ENCODE measurements around the gene PPP2R1B. TPM values are rescaled to one million over a fixed set of nuclear protein-coding genes. Genes with fewer than 3 reads are reported as not detected.

Gene PPP2R1B
- total and polyA plus RNA-seq, 2 of the 8 experiments (the other 6 are each of a cell fraction or from before 2014, with no cell fraction given): 25.8 to 87.0 TPM

GRCh38 chr11:111759376-111759775 is 6.8 kb downstream of the PPP2R1B start:
- Histone ChIP-seq H2BK5ac (ENCODE audit: low read depth, low read length) (no peak overlapping the region), H3K4ac (replicated peaks; ENCODE audit: insufficient read length, low read depth, low read length) (no peak overlapping the region), H2AFZ (ENCODE audit: low read length) (no peak overlapping the region), H3K4me2 (ENCODE audit: insufficient read depth in 1 of 2, low read depth in 2 of 2, low read length in 2 of 2) (no peak overlapping the region), H3K23me2 (ENCODE audit: low read depth, low read length) (no peaks in the 10 kb centered on the region; the same call in 1 of the 2 replicates), H2BK12ac (ENCODE audit: low read depth, low read length) (no peak overlapping the region), H3K79me2 (ENCODE audit: control insufficient read depth in 1 of 2, insufficient read depth in 2 of 2, low read length in 2 of 2) (peaks cover 0 to 14% of the 10 kb centered on the region in 2 experiments; a peak in 2 of 4 replicates), H2AK5ac (ENCODE audit: low read depth, low read length) (no peak overlapping the region), H3K27me3 (replicated peaks in 1 of 4; ENCODE audit: control insufficient read depth in 3 of 4, extremely low read depth in 1 of 4, insufficient read depth in 3 of 4, low read length in 3 of 4) (no peaks in the 10 kb centered on the region), H3K14ac (ENCODE audit: insufficient read length) (no peak overlapping the region), H3K27ac (ENCODE audit: low read depth, low read length) (no peak overlapping the region), H4K5ac (ENCODE audit: insufficient read length, low read depth, low read length) (no peak overlapping the region), H3K9me3 (ENCODE audit: insufficient read depth in 2 of 2, low read depth in 1 of 2, low read length in 1 of 2) (no peaks in the 10 kb centered on the region), H3K56ac (replicated peaks; ENCODE audit: insufficient read length, low read depth, low read length) (no peak overlapping the region), H2BK15ac (ENCODE audit: low read length) (no peak overlapping the region), H2BK20ac (ENCODE audit: low read length) (no peak overlapping the region), H3K79me1 (ENCODE audit: low read depth, low read length) (no peaks in the 10 kb centered on the region; the same call in 1 of the 2 replicates), H3K18ac (ENCODE audit: extremely low read depth, low read length) (no peak overlapping the region), H4K91ac (replicated peaks; ENCODE audit: insufficient read length, low read length) (no peak overlapping the region), H2BK120ac (replicated peaks; ENCODE audit: low read depth, low read length) (no peak overlapping the region), H4K8ac (ENCODE audit: extremely low read depth, insufficient read depth, low read length) (no peak overlapping the region), H3K36me3 (ENCODE audit: control insufficient read depth in 2 of 4, insufficient read depth in 4 of 4, low read length in 3 of 4) (peaks cover 3 to 67% (median 48%) of the 10 kb centered on the region in 4 experiments), H3K4me1 (replicated peaks in 1 of 4; ENCODE audit: control insufficient read depth in 3 of 4, insufficient read depth in 4 of 4, low read length in 3 of 4) (peaks cover 0 to 2% (median 0%) of the 10 kb centered on the region in 4 experiments; a peak in 2 of 7 replicates), H4K20me1 (replicated peaks in 1 of 2; ENCODE audit: control insufficient read depth in 1 of 2, insufficient read depth in 2 of 2, low read length in 2 of 2) (peaks cover 3 to 4% of the 10 kb centered on the region in 2 experiments), H3K9ac (replicated peaks in 1 of 4; ENCODE audit: extremely low read depth in 1 of 4, low read depth in 3 of 4, low read length in 3 of 4) (no peak overlapping the region), H3K4me3 (ENCODE audit: extremely low read depth in 1 of 4, insufficient read depth in 2 of 4, low read depth in 3 of 4, low read length in 4 of 4) (no peak overlapping the region), H3K23ac (ENCODE audit: insufficient read length) (no peak overlapping the region)
- DNase-seq (ENCODE audit: low read depth in 1 of 2, low spot score in 2 of 2): no peak
- FAIRE-seq: no peak
- POLR2A ChIA-PET (ENCODE audit: partially characterized antibody): interaction anchor here (1.3 kb wide), 1 partner anchor 21 kb away, joined by 3 read pairs; no protein-coding TSS in a partner anchor
- CTCF ChIA-PET (ENCODE audit: partially characterized antibody): interaction anchor here (0.9 to 11.4 kb wide), 5 partner anchors 9 to 176 kb away, joined by 3 to 106 read pairs (median 3); no protein-coding TSS in a partner anchor
- TF ChIP-seq GABPA (IDR thresholded peaks at IDR 0.05; ENCODE audit: borderline replicate concordance, insufficient read depth, low read length): no peak
- TF ChIP-seq CTCF (IDR thresholded peaks at IDR 0.05; ENCODE audit: control extremely low read depth in 1 of 3, insufficient read depth in 1 of 3, low read depth in 1 of 3, low read length in 3 of 3): no peak
- TF ChIP-seq HDAC6 (IDR thresholded peaks at IDR 0.05; ENCODE audit: low read depth, low read length): no peak
- no peak for TF ChIP-seq SIX5 (IDR thresholded peaks at IDR 0.05; ENCODE audit: low read depth, low read length)
- TF ChIP-seq EZH2 (IDR thresholded peaks at IDR 0.05; ENCODE audit: low read depth, low read length, severe bottlenecking): no peak
- no peak for TF ChIP-seq CEBPB (IDR thresholded peaks at IDR 0.05; ENCODE audit: low read depth, low read length)
- TF ChIP-seq SIN3A (conservative IDR thresholded peaks at IDR 0.05 in 1 of 2, IDR thresholded peaks at IDR 0.05 in 1 of 2; ENCODE audit: low read depth in 1 of 2, low read length in 2 of 2): no peak
- no peak for TF ChIP-seq RXRA (IDR thresholded peaks at IDR 0.05; ENCODE audit: insufficient read depth, low read depth, low read length)
- no peak for TF ChIP-seq ATF3 (IDR thresholded peaks at IDR 0.05; ENCODE audit: insufficient read depth, low read depth, low read length)
- TF ChIP-seq SIRT6 (IDR thresholded peaks at IDR 0.05; ENCODE audit: low read length): no peak
- TF ChIP-seq JUN (IDR thresholded peaks at IDR 0.05; ENCODE audit: low read depth, low read length): no peak

Data from H1 (cell line).